Transverse colon (tissue), 4 donors: ENCODE measurements around the gene EFCAB5. TPM values are rescaled to one million over a fixed set of nuclear protein-coding genes. Genes with fewer than 3 reads are reported as not detected.
A peak's percentile ranks its signal among the peaks of the same experiment; 100 is the strongest.
"Not testable (repeated sequence)": the region's sequence is repeated elsewhere in the genome, so short reads cannot be mapped to it uniquely, and the experiment has no call there.

Experiments used
- DNase-seq: peaks from one replicate; pipeline ENCODE4 v3.0.0-alpha.2; 2019
- H3K27ac ChIP-seq, 4 donors: fragments of 200-600 bp; sonication (generic); 2 replicates each; pipeline ENCODE4 v1.5.1; 2016 to 2018; ENCODE audit warnings: inconsistent platforms in 4 of 4
- H3K27me3 ChIP-seq: fragments of 200-600 bp; sonication (generic); 2 replicates; pipeline ENCODE4 v1.5.1; 2017; ENCODE audit warnings: inconsistent platforms
- H3K36me3 ChIP-seq, 4 donors: fragments of 200-600 bp; sonication (generic); 2 replicates each; pipeline ENCODE4 v1.5.1; 2017 to 2019; ENCODE audit warnings: inconsistent platforms in 4 of 4
- H3K4me1 ChIP-seq, 4 donors: fragments of 200-600 bp; sonication (generic); 2 replicates each; pipeline ENCODE4 v1.5.1; 2017 to 2020; ENCODE audit warnings: inconsistent platforms in 4 of 4
- H3K4me3 ChIP-seq, 4 donors: fragments of 200-600 bp; sonication (generic); 1 replicate in 1 of 4; 2 replicates in 3 of 4; pipeline versions ENCODE4 v1.5.1 to v1.6.1; 2017 to 2019; ENCODE audit warnings: inconsistent platforms in 4 of 4
- H3K9me3 ChIP-seq, 2 donors: fragments of 200-600 bp; sonication (generic); 2 replicates each; pipeline ENCODE4 v1.5.1; 2017 to 2019; ENCODE audit warnings: inconsistent platforms in 2 of 2
- EP300 ChIP-seq: sonication (generic); formaldehyde crosslinking; IDR thresholded peaks from one replicate; pipeline ENCODE4 v1.6.1; 2017; ENCODE audit warnings: antibody characterized with exemption, low read depth
- POLR2A ChIP-seq: fragments of 450-650 bp; IDR thresholded peaks from one replicate; pipeline ENCODE4 v1.6.1; 2016; ENCODE audit warnings: antibody characterized with exemption, mild to moderate bottlenecking, moderate library complexity
- POLR2AphosphoS5 ChIP-seq, 3 donors: sonication (generic); formaldehyde crosslinking; IDR thresholded peaks; one replicate each; pipeline ENCODE4 v1.6.1; 2016; ENCODE audit warnings: antibody characterized with exemption in 3 of 3
- WGBS, 2 donors: methylation state at CpG; one replicate each; pipeline ENCODE4 v1.1.5; 2018; ENCODE audit warnings: low coverage in 1 of 2; 5-methylcytosine and 5-hydroxymethylcytosine counted together
- in situ Hi-C, 4 donors: fragments of 200-750 bp; cut with MboI; loops; one replicate each; pipeline versions ENCODE4 v1.15.0 to v1.15.1; 2017; ENCODE audit warnings: low sequenced_read_pairs in 3 of 4, low pct_ligation_motif_present in 1 of 4, low pct_unique_long_range_greater_than_20kb in 1 of 4
- intact Hi-C: fragments of 100-400 bp; cut with DNase I; formaldehyde crosslinking; loops from one replicate; pipeline ENCODE4 v1.15.1; 2023; ENCODE audit warnings: low total_unique reads
- total RNA-seq, 4 donors: library from RNA; depleted of rRNA; stranded (reverse); fragments of >200 nt; gene quantifications; one replicate each; pipeline ENCODE4 v1.1.0, GENCODE V29; 2016
- TF ChIP-seq, protein P1 (sequence below), 5 experiments: fragments of 200-600 bp in 3 of 5; fragments of 450-650 bp in 2 of 5; sonication (generic) in 3 of 5; IDR thresholded peaks; 1 replicate in 2 of 5; 2 replicates in 3 of 5; pipeline ENCODE4 v1.5.1; 2016 to 2017; ENCODE audit warnings: antibody characterized with exemption in 5 of 5, inconsistent platforms in 3 of 5, mild to moderate bottlenecking in 2 of 5, moderate library complexity in 1 of 5

EFCAB5 gene
- total RNA-seq, 4 donors from 2014 or later = 1.00 to 3.7 (median 1.9) TPM

DNA sequence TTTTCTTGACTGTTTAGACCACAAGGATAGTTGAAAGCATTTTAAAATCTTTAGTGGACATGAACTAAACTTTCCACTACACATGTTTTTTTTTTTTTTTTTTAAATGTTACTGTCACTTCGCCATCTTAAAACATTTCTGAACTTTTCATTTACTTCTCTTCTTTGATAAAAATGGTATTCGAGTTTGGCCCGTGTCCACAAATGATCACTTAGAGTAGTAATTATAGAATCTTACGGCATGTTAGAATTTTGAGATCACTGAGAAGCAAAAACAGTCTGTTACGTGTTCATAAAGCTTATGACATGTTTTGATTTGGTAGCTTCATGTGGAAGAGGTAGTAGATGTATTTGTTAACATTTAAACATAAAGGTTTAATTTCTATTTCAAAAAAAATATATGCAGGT, 176.2 kb downstream of the EFCAB5 start:
- 23 to 36% methylated on average over 5 of the region's 5 CpGs for WGBS, 2 donors
- Histone ChIP-seq H3K4me3 (peak overlapping the region in 3 of 4 donors; percentile 68 to 90 (median 77)), H3K9me3 (no peaks in the 10 kb centered on the region), H3K4me1 (peaks cover 10 to 47% (median 21%) of the 10 kb centered on the region in 4 donors), H3K27ac (peak overlapping the region; percentile 89 to 100 (median 96)), H3K36me3 (peaks cover 0 to 5% (median 0%) of the 10 kb centered on the region in 4 donors), H3K27me3 (no peaks in the 10 kb centered on the region)
- DNase-seq = no peak
- TF ChIP-seq EP300 (no peak), POLR2AphosphoS5 (IDR thresholded peaks at IDR 0.05) (no peak), POLR2A (no peak)
- TF ChIP-seq, protein P1, sequence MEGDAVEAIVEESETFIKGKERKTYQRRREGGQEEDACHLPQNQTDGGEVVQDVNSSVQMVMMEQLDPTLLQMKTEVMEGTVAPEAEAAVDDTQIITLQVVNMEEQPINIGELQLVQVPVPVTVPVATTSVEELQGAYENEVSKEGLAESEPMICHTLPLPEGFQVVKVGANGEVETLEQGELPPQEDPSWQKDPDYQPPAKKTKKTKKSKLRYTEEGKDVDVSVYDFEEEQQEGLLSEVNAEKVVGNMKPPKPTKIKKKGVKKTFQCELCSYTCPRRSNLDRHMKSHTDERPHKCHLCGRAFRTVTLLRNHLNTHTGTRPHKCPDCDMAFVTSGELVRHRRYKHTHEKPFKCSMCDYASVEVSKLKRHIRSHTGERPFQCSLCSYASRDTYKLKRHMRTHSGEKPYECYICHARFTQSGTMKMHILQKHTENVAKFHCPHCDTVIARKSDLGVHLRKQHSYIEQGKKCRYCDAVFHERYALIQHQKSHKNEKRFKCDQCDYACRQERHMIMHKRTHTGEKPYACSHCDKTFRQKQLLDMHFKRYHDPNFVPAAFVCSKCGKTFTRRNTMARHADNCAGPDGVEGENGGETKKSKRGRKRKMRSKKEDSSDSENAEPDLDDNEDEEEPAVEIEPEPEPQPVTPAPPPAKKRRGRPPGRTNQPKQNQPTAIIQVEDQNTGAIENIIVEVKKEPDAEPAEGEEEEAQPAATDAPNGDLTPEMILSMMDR (IDR thresholded peaks at IDR 0.05) = no peak
- in situ Hi-C loops (loop anchor here in 2 of 4 donors (25.0 kb wide), 1 partner anchor 220 kb away; the partner anchor contains the start of gene TMIGD1 (in 2 of the 2)), intact Hi-C loops (no loop called here)

DNA sequence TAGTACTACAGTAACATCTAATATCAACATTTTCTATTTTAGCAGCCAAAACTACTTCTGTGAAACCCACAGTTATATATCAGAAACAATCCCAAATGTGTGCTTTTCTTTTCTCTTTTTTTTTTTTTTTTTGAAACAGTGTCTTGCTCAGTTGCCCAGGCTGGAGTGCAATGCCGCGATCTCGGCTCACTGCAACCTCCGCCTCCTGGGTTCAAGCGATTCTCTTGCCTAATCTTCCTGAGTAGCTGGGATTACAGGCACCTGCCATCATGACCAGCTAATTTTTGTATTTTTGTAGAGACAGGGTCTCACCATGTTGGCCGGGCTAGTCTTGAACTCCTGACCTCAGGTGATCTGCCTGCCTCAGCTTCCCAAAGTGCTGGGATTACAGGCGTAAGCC, 177.2 kb downstream of the EFCAB5 start:
- H3K4me3 ChIP-seq, H3K27me3 ChIP-seq, intact Hi-C loops, H3K9me3 ChIP-seq, DNase-seq, H3K36me3 ChIP-seq: not testable (repeated sequence)
- WGBS, 2 donors = 97 to 100% methylated on average over 2 to 7 of the region's 7 CpGs
- H3K27ac ChIP-seq = peak overlapping the region in 1 of 4 donors; percentile 100
- peaks cover 6 to 41% (median 21%) of the 10 kb centered on the region in 4 donors for H3K4me1 ChIP-seq
- in situ Hi-C loops = loop anchor here in 2 of 4 donors (25.0 kb wide), 1 partner anchor 219 kb away; the partner anchor contains the start of gene TMIGD1 (in 2 of the 2)

DNA sequence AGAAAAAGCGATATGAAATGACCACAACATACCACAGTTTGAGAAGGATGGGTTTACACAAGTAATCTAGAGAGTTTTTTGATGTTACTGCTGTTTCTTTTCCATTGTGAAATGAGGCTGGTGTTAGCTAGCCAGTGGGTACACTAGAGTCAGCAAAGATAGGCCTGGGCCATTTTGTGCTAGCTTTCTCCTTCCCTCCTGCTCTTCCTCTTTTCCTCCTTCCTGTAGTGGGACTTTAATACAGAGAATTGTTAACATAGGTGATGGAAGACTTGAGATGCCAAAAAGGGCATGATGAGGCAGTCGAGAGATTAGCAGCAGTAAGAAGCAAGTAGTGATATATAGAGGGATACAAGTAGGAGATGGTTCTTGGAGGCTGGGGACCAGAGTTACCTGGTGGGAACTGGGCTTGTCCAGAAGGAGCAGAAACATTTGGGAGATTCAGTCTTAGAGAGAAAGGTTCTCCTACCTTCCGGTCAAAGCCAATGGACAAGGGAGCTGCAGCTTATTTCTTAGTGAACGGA, 182.9 kb downstream of the EFCAB5 start:
- in situ Hi-C loops = loop anchor here in 2 of 4 donors (25.0 kb wide), 1 partner anchor 213 kb away; the partner anchor contains the start of gene TMIGD1 (in 2 of the 2)
- no peak for DNase-seq
- no peaks in the 10 kb centered on the region for H3K27me3 ChIP-seq
- H3K36me3 ChIP-seq = peaks cover 0 to 24% (median 0%) of the 10 kb centered on the region in 4 donors
- WGBS, 2 donors = 87 to 97% methylated on average over 4 of the region's 4 CpGs
- H3K9me3 ChIP-seq = no peaks in the 10 kb centered on the region
- peaks cover 0 to 28% (median 5%) of the 10 kb centered on the region in 4 donors for H3K4me1 ChIP-seq
- no peak overlapping the region for H3K27ac ChIP-seq
- H3K4me3 ChIP-seq = no peak overlapping the region
- intact Hi-C loops = no loop called here
- TF ChIP-seq, protein P1 (IDR thresholded peaks at IDR 0.05) = no peak
- TF ChIP-seq EP300 (no peak), POLR2AphosphoS5 (IDR thresholded peaks at IDR 0.05) (no peak), POLR2A (no peak)

DNA sequence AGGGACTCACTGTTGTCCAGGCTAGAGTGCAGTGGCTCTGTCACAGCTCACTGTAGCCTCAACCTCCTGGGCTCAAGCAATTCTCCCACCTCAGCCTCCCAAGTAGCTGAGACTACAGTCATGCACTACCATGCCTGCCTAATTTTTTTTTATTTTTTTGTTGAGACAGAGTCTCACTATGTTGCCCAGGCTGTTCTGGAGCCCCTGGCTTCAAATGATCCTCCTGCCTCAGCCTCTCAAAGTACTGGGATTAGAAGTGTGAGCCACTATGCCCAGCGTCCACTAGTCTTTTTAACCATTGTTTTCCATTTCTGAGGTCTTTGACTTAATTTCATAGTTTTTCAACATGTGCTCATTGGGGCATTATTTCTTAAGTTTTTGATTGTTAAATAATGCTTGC, 188.7 kb downstream of the EFCAB5 start:
- no peak for DNase-seq
- Histone ChIP-seq H3K36me3 (peaks cover 0 to 17% (median 4%) of the 10 kb centered on the region in 4 donors), H3K4me1 (peaks cover 0 to 5% (median 0%) of the 10 kb centered on the region in 4 donors), H3K4me3 (no peak overlapping the region), H3K27ac (no peak overlapping the region), H3K27me3 (no peaks in the 10 kb centered on the region), H3K9me3 (no peaks in the 10 kb centered on the region)
- 88 to 100% methylated on average over 1 of the region's 1 CpG for WGBS, 2 donors
- TF ChIP-seq POLR2AphosphoS5 (IDR thresholded peaks at IDR 0.05) = no peak
- TF ChIP-seq POLR2A = no peak
- no peak for TF ChIP-seq EP300
- TF ChIP-seq, protein P1 (IDR thresholded peaks at IDR 0.05) = no peak
- intact Hi-C loops (no loop called here), in situ Hi-C loops (no loop called here)

DNA sequence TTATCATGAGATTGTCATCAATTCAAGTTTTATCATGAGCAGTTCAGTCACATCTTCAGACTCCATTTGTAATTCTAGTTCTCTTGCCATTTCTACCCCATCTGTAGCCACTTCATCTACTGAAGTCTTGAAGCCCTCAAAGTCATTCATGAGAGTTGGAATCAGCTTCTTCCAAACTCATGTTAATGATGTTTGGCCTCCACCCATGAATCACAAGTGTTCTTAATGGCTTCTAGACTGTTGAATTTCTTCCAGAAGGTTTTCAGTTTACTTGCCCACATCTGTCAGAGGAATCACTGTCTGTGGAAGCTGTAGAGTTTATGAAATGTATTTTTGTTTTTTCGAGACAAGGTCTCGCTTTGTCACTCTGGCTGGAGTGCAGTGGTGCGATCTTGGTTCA, 191.2 kb downstream of the EFCAB5 start:
- in situ Hi-C loops (no loop called here), intact Hi-C loops (no loop called here)
- H3K9me3 ChIP-seq = no peaks in the 10 kb centered on the region
- H3K36me3 ChIP-seq = peaks cover 0 to 14% (median 4%) of the 10 kb centered on the region in 4 donors
- 80 to 100% methylated on average over 3 of the region's 3 CpGs for WGBS, 2 donors
- H3K27ac ChIP-seq = no peak overlapping the region
- TF ChIP-seq, protein P1 (IDR thresholded peaks at IDR 0.05) = no peak
- TF ChIP-seq POLR2AphosphoS5 (IDR thresholded peaks at IDR 0.05) (no peak), POLR2A (no peak), EP300 (no peak)
- H3K4me3 ChIP-seq = no peak overlapping the region
- no peaks in the 10 kb centered on the region for H3K4me1 ChIP-seq
- no peak for DNase-seq
- no peaks in the 10 kb centered on the region for H3K27me3 ChIP-seq
